ENCODE results near the gene POLDIP2. TPM values are rescaled to one million over a fixed set of nuclear protein-coding genes. Genes with fewer than 3 reads are reported as not detected.

Gene POLDIP2
- 78.0 and 81.9 TPM in 2 replicates for total RNA-seq

- peak; percentile 76 for DNase-seq (ENCODE audit: low read depth)
Measured at GRCh38 chr17:28357061-28357900, at the start of gene POLDIP2. Gene POLDIP2, minus strand, starts transcription at chr17:28357527. Its CDS starts 79 bp downstream, at chr17:28357448.

- no peak for DNase-seq (ENCODE audit: low read depth)
Measured at GRCh38 chr17:28406473-28406814, 49.1 kb upstream of the POLDIP2 start.

- no peak for DNase-seq (ENCODE audit: low read depth)
Measured at GRCh38 chr17:28405632-28406472, 48.5 kb upstream of the POLDIP2 start, which contains the start of gene SLC46A1. Gene SLC46A1, minus strand, starts transcription at chr17:28406212. Its CDS starts 98 bp downstream, at chr17:28406114.

- DNase-seq (ENCODE audit: low read depth): no peak
Measured at GRCh38 chr17:28404812-28405570, 47.7 kb upstream of the POLDIP2 start.

- no peak for DNase-seq (ENCODE audit: low read depth)
Measured at GRCh38 chr17:28404461-28404811, 47.1 kb upstream of the POLDIP2 start.

- no peak for DNase-seq (ENCODE audit: low read depth)
Measured at GRCh38 chr17:28404007-28404406, 46.7 kb upstream of the POLDIP2 start.

GRCh38 chr17:28402844-28403243, 45.5 kb upstream of the POLDIP2 start:
- no peak for DNase-seq (ENCODE audit: low read depth)

GRCh38 chr17:28402224-28402630, 44.9 kb upstream of the POLDIP2 start:
- no peak for DNase-seq (ENCODE audit: low read depth)

GRCh38 chr17:28399808-28400207, 42.5 kb upstream of the POLDIP2 start:
- DNase-seq (ENCODE audit: low read depth): no peak

GRCh38 chr17:28398280-28398981, 41.1 kb upstream of the POLDIP2 start:
- peak; percentile 77 for DNase-seq (ENCODE audit: low read depth)

GRCh38 chr17:28397687-28398279, 40.5 kb upstream of the POLDIP2 start:
- no peak for DNase-seq (ENCODE audit: low read depth)

GRCh38 chr17:28397275-28397674, 39.9 kb upstream of the POLDIP2 start:
- DNase-seq (ENCODE audit: low read depth): no peak

GRCh38 chr17:28396635-28397239, 39.4 kb upstream of the POLDIP2 start:
- no peak for DNase-seq (ENCODE audit: low read depth)

- no peak for DNase-seq (ENCODE audit: low read depth)
Measured at GRCh38 chr17:28395968-28396367, 38.6 kb upstream of the POLDIP2 start.

GRCh38 chr17:28395426-28395825, 38.1 kb upstream of the POLDIP2 start:
- no peak for DNase-seq (ENCODE audit: low read depth)

GRCh38 chr17:28394337-28395116, 37.2 kb upstream of the POLDIP2 start:
- peak; percentile 16 for DNase-seq (ENCODE audit: low read depth)

- DNase-seq (ENCODE audit: low read depth): no peak
Measured at GRCh38 chr17:28392491-28392890, 35.2 kb upstream of the POLDIP2 start.

GRCh38 chr17:28391401-28391800, 34.1 kb upstream of the POLDIP2 start:
- no peak for DNase-seq (ENCODE audit: low read depth)

- no peak for DNase-seq (ENCODE audit: low read depth)
Measured at GRCh38 chr17:28390984-28391383, 33.7 kb upstream of the POLDIP2 start.

- DNase-seq (ENCODE audit: low read depth): no peak
Measured at GRCh38 chr17:28390563-28390962, 33.2 kb upstream of the POLDIP2 start.

Measured in renal cortical epithelial cell (primary cell).